ENCODE results near the gene ANGPTL7. TPM values are rescaled to one million over a fixed set of nuclear protein-coding genes. Genes with fewer than 3 reads are reported as not detected.
"Not testable (repeated sequence)": the region's sequence is repeated elsewhere in the genome, so short reads cannot be mapped to it uniquely, and the experiment has no call there.

The ANGPTL7 gene
- total RNA-seq, 2 experiments from 2014 or later, result not detected

- peaks cover 6% of the 10 kb centered on the region for H3K36me3 Mint-ChIP-seq
- H3K4me1 Mint-ChIP-seq, result no peaks in the 10 kb centered on the region
- H3K27me3 Mint-ChIP-seq, result no peaks in the 10 kb centered on the region
- CTCF ChIA-PET, result no interaction called here
- no peak overlapping the region for H3K27ac Mint-ChIP-seq
- H3K4me3 Mint-ChIP-seq, result no peak overlapping the region
- DNase-seq, result no peak
- no peaks in the 10 kb centered on the region for H3K9me3 Mint-ChIP-seq (ENCODE audit: low read depth)
- no peak for ATAC-seq
These were observed 10.8 kb upstream of the ANGPTL7 start for GRCh38 chr1:11178021-11179015.

DNA sequence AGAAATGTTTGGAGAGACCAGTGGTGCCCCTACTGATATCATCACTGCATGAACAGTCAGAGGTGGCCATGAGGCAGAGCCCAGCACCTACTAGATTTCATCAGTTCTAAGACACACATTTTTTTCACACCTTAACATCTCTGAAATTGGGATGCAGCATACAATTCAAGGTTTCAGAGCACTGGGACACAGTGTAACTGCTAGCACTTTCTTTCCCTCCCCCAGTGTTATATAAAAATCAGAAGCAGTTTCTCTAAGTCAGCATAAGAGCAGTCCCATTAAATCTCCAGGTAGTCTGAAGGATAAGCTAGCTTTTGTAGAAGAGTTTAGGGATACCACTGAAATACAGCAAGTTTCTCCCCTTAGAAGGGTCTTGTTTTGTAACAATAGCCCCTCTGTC is 10.0 kb upstream of the ANGPTL7 start:
- CTCF ChIA-PET, result no interaction called here
- Mint-ChIP-seq H3K9me3 (ENCODE audit: low read depth) (no peaks in the 10 kb centered on the region), H3K4me3 (no peak overlapping the region), H3K27ac (no peak overlapping the region), H3K27me3 (no peaks in the 10 kb centered on the region), H3K4me1 (no peaks in the 10 kb centered on the region), H3K36me3 (peaks cover 4% of the 10 kb centered on the region)
- ATAC-seq (no peak), DNase-seq (no peak)

GRCh38 chr1:11179749-11180148 is 9.4 kb upstream of the ANGPTL7 start:
- H3K4me1 Mint-ChIP-seq; H3K9me3 Mint-ChIP-seq (ENCODE audit: low read depth); CTCF ChIA-PET; H3K36me3 Mint-ChIP-seq; H3K4me3 Mint-ChIP-seq; H3K27ac Mint-ChIP-seq; H3K27me3 Mint-ChIP-seq; DNase-seq; ATAC-seq: not testable (repeated sequence)

- no peaks in the 10 kb centered on the region for H3K9me3 Mint-ChIP-seq (ENCODE audit: low read depth)
- peaks cover 6% of the 10 kb centered on the region for H3K36me3 Mint-ChIP-seq
- DNase-seq (no peak), ATAC-seq (no peak)
- H3K27ac Mint-ChIP-seq, result no peak overlapping the region
- H3K4me1 Mint-ChIP-seq, result no peaks in the 10 kb centered on the region
- H3K4me3 Mint-ChIP-seq, result no peak overlapping the region
- no peaks in the 10 kb centered on the region for H3K27me3 Mint-ChIP-seq
- CTCF ChIA-PET, result no interaction called here
These were observed 8.8 kb upstream of the ANGPTL7 start for GRCh38 chr1:11180342-11180744.

- ATAC-seq (no peak), DNase-seq (no peak)
- no peak overlapping the region for H3K27ac Mint-ChIP-seq
- H3K9me3 Mint-ChIP-seq (ENCODE audit: low read depth), result no peaks in the 10 kb centered on the region
- CTCF ChIA-PET, result no interaction called here
- H3K36me3 Mint-ChIP-seq, result peaks cover 9% of the 10 kb centered on the region
- H3K27me3 Mint-ChIP-seq, result no peaks in the 10 kb centered on the region
- no peaks in the 10 kb centered on the region for H3K4me1 Mint-ChIP-seq
- no peak overlapping the region for H3K4me3 Mint-ChIP-seq
These were observed 6.3 kb upstream of the ANGPTL7 start for GRCh38 chr1:11182884-11183283.

DNA sequence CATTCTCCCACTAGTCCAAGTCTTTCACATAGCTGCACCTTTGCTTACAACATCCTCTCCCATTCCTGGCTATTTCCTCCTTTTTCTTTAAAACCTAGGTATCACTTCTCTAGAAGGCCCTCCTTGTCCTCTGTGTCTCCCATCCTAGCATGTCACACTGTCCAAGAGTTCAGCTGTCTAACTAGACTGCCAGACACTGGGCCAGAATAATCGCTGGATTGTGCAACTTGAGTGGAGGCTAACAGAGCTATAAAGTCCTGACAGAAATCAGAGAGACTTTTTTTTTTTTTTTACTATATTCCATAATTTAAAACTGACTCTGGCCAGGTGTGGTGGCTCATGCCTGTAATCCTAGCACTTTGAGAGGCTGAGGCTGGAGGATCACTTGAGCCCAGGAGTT is 4.2 kb upstream of the ANGPTL7 start:
- H3K27me3 Mint-ChIP-seq, result no peaks in the 10 kb centered on the region
- no peaks in the 10 kb centered on the region for H3K4me1 Mint-ChIP-seq
- no peak for ATAC-seq
- no peak overlapping the region for H3K4me3 Mint-ChIP-seq
- no peak overlapping the region for H3K27ac Mint-ChIP-seq
- DNase-seq, result no peak
- CTCF ChIA-PET, result interaction anchor here (1.1 to 2.5 kb wide), 2 partner anchors 148 to 150 kb away, joined by 3 to 7 read pairs; no protein-coding TSS in a partner anchor
- no peaks in the 10 kb centered on the region for H3K9me3 Mint-ChIP-seq (ENCODE audit: low read depth)
- peaks cover 9% of the 10 kb centered on the region for H3K36me3 Mint-ChIP-seq

- H3K27me3 Mint-ChIP-seq, result no peaks in the 10 kb centered on the region
- H3K9me3 Mint-ChIP-seq (ENCODE audit: low read depth), result no peaks in the 10 kb centered on the region
- H3K4me1 Mint-ChIP-seq, result no peaks in the 10 kb centered on the region
- no peak overlapping the region for H3K4me3 Mint-ChIP-seq
- H3K27ac Mint-ChIP-seq, result no peak overlapping the region
- DNase-seq, result no peak
- CTCF ChIA-PET, result interaction anchor here (1.2 to 2.4 kb wide), 2 partner anchors 55 to 149 kb away, joined by 3 to 6 read pairs; no protein-coding TSS in a partner anchor
- H3K36me3 Mint-ChIP-seq, result peaks cover 7% of the 10 kb centered on the region
- no peak for ATAC-seq
These were observed 2.2 kb upstream of the ANGPTL7 start for GRCh38 chr1:11187000-11187399.

- Mint-ChIP-seq H3K36me3 (peaks cover 7% of the 10 kb centered on the region), H3K4me1 (no peaks in the 10 kb centered on the region), H3K4me3 (no peak overlapping the region), H3K9me3 (ENCODE audit: low read depth) (no peaks in the 10 kb centered on the region), H3K27ac (no peak overlapping the region), H3K27me3 (no peaks in the 10 kb centered on the region)
- no peak for DNase-seq
- CTCF ChIA-PET, result interaction anchor here (1.2 to 2.4 kb wide), 2 partner anchors 54 to 150 kb away, joined by 3 to 6 read pairs; no protein-coding TSS in a partner anchor
- no peak for ATAC-seq
These were observed 1.7 kb upstream of the ANGPTL7 start for GRCh38 chr1:11187494-11187893.

DNA sequence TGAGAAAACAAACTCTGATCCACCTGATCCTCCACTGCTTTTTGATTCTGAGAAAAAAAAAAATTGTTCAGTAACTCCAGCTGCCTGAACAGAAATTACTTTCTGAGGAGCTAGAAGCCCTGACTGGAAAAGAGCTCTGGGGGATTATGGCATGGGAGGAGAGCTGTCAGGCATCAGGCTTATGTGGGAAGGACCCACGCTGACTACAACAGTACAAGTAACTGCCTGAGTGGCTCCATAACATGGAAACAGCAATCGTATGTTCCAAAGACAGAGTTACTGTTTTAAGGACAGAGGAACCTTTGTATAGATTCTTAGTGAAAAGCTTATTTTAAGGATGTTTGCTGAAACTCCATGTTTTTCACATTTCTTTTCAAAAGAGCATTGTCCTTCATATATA is 1.2 kb upstream of the ANGPTL7 start:
- peaks cover 9% of the 10 kb centered on the region for H3K36me3 Mint-ChIP-seq
- CTCF ChIA-PET, result interaction anchor here (2.4 kb wide), 1 partner anchor 150 kb away, joined by 6 read pairs; no protein-coding TSS in a partner anchor
- no peak overlapping the region for H3K27ac Mint-ChIP-seq
- H3K9me3 Mint-ChIP-seq (ENCODE audit: low read depth), result no peaks in the 10 kb centered on the region
- H3K27me3 Mint-ChIP-seq, result no peaks in the 10 kb centered on the region
- no peak overlapping the region for H3K4me3 Mint-ChIP-seq
- ATAC-seq (no peak), DNase-seq (no peak)
- no peaks in the 10 kb centered on the region for H3K4me1 Mint-ChIP-seq

- Mint-ChIP-seq H3K9me3 (ENCODE audit: low read depth) (no peaks in the 10 kb centered on the region), H3K4me3 (no peak overlapping the region), H3K36me3 (peaks cover 9% of the 10 kb centered on the region), H3K27me3 (no peaks in the 10 kb centered on the region), H3K4me1 (no peaks in the 10 kb centered on the region), H3K27ac (no peak overlapping the region)
- CTCF ChIA-PET, result interaction anchor here (2.4 kb wide), 1 partner anchor 151 kb away, joined by 6 read pairs; no protein-coding TSS in a partner anchor
- no peak for DNase-seq
- no peak for ATAC-seq
These were observed 774 bp upstream of the ANGPTL7 start for GRCh38 chr1:11188381-11188780.

DNA sequence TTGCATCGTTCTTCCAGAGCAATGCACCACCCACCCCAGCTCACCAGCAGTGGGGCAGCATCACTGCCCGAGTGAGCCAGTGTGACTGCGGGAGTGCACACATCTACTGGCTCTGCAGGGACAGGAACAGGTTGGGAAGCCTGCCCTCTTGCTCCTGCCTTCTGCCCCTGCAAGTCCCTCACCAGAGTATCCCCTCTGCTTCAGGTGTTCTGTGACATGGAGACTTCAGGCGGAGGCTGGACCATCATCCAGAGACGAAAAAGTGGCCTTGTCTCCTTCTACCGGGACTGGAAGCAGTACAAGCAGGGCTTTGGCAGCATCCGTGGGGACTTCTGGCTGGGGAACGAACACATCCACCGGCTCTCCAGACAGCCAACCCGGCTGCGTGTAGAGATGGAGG is 4.2 kb downstream of the ANGPTL7 start:
- Mint-ChIP-seq H3K27me3 (no peaks in the 10 kb centered on the region), H3K36me3 (peaks cover 8% of the 10 kb centered on the region), H3K9me3 (ENCODE audit: low read depth) (no peaks in the 10 kb centered on the region), H3K27ac (no peak overlapping the region), H3K4me1 (no peaks in the 10 kb centered on the region), H3K4me3 (no peak overlapping the region)
- no peak for DNase-seq
- ATAC-seq, result no peak
- CTCF ChIA-PET, result no interaction called here

- Mint-ChIP-seq H3K27me3 (no peaks in the 10 kb centered on the region), H3K4me3 (no peak overlapping the region), H3K9me3 (ENCODE audit: low read depth) (no peaks in the 10 kb centered on the region), H3K36me3 (peaks cover 20% of the 10 kb centered on the region), H3K4me1 (no peaks in the 10 kb centered on the region), H3K27ac (no peak overlapping the region)
- DNase-seq, result no peak
- CTCF ChIA-PET, result no interaction called here
- ATAC-seq, result no peak
These were observed 5.4 kb downstream of the ANGPTL7 start for GRCh38 chr1:11194407-11195176.

DNA sequence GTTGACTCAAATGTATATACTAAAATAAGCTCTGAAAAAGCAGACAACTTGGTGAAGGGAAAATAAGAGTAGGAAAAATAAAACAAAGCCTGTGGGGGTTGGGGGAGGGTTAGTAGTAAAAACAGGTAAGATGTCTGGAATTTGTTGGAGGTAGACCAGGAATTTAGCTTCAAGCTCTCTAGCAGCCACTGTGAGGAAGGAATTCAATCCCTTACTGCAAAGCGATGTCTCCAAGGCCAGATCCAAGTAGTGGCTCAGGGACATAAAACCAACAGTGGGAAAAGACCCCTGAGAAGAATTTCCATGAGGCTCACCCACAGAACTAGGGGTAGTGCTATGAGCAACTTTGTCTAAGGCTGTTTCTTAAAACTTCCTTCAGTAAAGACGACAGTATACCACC is 7.8 kb downstream of the ANGPTL7 start:
- Mint-ChIP-seq H3K4me1 (no peaks in the 10 kb centered on the region), H3K27me3 (no peaks in the 10 kb centered on the region), H3K36me3 (peaks cover 23% of the 10 kb centered on the region), H3K27ac (no peak overlapping the region), H3K9me3 (ENCODE audit: low read depth) (no peaks in the 10 kb centered on the region), H3K4me3 (no peak overlapping the region)
- DNase-seq, result no peak
- no peak for ATAC-seq
- CTCF ChIA-PET, result no interaction called here
